HEK293 (cell line): Measurements from ENCODE around the gene WASL.
A peak's percentile ranks its signal among the peaks of the same experiment; 100 is the strongest.

Source experiments
- BCL11A ChIP-seq: fragments of 450-650 bp; formaldehyde crosslinking; IDR thresholded peaks from 2 replicates; pipeline ENCODE4 v1.5.1; 2016; ENCODE audit warnings: low read depth, missing biosample characterization, missing genetic modification characterization
- FEZF1 ChIP-seq: fragments of 450-650 bp; formaldehyde crosslinking; IDR thresholded peaks from 2 replicates; pipeline ENCODE4 v1.5.1; 2016; ENCODE audit warnings: missing biosample characterization, missing genetic modification characterization
- KLF10 ChIP-seq: fragments of 450-650 bp; IDR thresholded peaks from 2 replicates; pipeline ENCODE4 v1.5.1; 2018; ENCODE audit warnings: missing biosample characterization, mild to moderate bottlenecking, missing genetic modification characterization
- KLF8 ChIP-seq: fragments of 450-650 bp; formaldehyde crosslinking; IDR thresholded peaks from 2 replicates; pipeline ENCODE4 v1.5.1; 2016; ENCODE audit warnings: missing biosample characterization, missing genetic modification characterization
- ZBTB20 ChIP-seq: fragments of 450-650 bp; formaldehyde crosslinking; IDR thresholded peaks from 2 replicates; pipeline ENCODE4 v1.5.1; 2016; ENCODE audit warnings: missing biosample characterization, missing genetic modification characterization
- ZBTB48 ChIP-seq: fragments of 450-650 bp; formaldehyde crosslinking; IDR thresholded peaks from 2 replicates; pipeline ENCODE4 v1.5.1; 2016; ENCODE audit warnings: missing biosample characterization, missing genetic modification characterization
- ZEB2 ChIP-seq: fragments of 450-650 bp; formaldehyde crosslinking; IDR thresholded peaks from 2 replicates; pipeline ENCODE4 v1.5.1; 2016; ENCODE audit warnings: missing biosample characterization, missing genetic modification characterization
- ZNF133 ChIP-seq: fragments of 450-650 bp; formaldehyde crosslinking; IDR thresholded peaks from 2 replicates; pipeline ENCODE4 v1.5.1; 2016; ENCODE audit warnings: missing biosample characterization, missing genetic modification characterization
- ZNF24 ChIP-seq: fragments of 450-650 bp; formaldehyde crosslinking; IDR thresholded peaks from 2 replicates; pipeline ENCODE4 v1.5.1; 2016; ENCODE audit warnings: missing biosample characterization, missing genetic modification characterization
- ZNF274 ChIP-seq, 2 experiments: fragments of 200-500 bp in 1 of 2; fragments of 450-650 bp in 1 of 2; sonication (Bioruptor generic) in 1 of 2; formaldehyde crosslinking in 1 of 2; IDR thresholded peaks; 2 replicates each; pipeline versions ENCODE4 v1.5.1 to v1.6.1; 2014 to 2016; ENCODE audit warnings: borderline replicate concordance in 1 of 2, inconsistent platforms in 1 of 2, low read length in 1 of 2, missing biosample characterization in 1 of 2, missing genetic modification characterization in 1 of 2
- ZNF311 ChIP-seq: fragments of 450-650 bp; formaldehyde crosslinking; IDR thresholded peaks from 2 replicates; pipeline ENCODE4 v1.5.1; 2017; ENCODE audit warnings: missing biosample characterization, missing genetic modification characterization, borderline replicate concordance
- ZNF335 ChIP-seq: fragments of 450-650 bp; formaldehyde crosslinking; conservative IDR thresholded peaks from 2 replicates; pipeline ENCODE4 v1.5.1; 2016; ENCODE audit warnings: missing biosample characterization, missing genetic modification characterization
- ZNF549 ChIP-seq: fragments of 450-650 bp; IDR thresholded peaks from 2 replicates; pipeline ENCODE4 v1.5.1; 2018; ENCODE audit warnings: missing biosample characterization, missing genetic modification characterization, mild to moderate bottlenecking, inconsistent platforms, moderate library complexity
- ZNF660 ChIP-seq: fragments of 450-650 bp; IDR thresholded peaks from 2 replicates; pipeline ENCODE4 v1.5.1; 2018; ENCODE audit warnings: missing biosample characterization, mild to moderate bottlenecking, missing genetic modification characterization
- ZNF843 ChIP-seq: fragments of 450-650 bp; formaldehyde crosslinking; IDR thresholded peaks from 2 replicates; pipeline ENCODE4 v1.5.1; 2016; ENCODE audit warnings: missing biosample characterization, missing genetic modification characterization
- ZSCAN16 ChIP-seq: fragments of 450-650 bp; formaldehyde crosslinking; IDR thresholded peaks from 2 replicates; pipeline ENCODE4 v1.5.1; 2016; ENCODE audit warnings: missing biosample characterization, missing genetic modification characterization
- TF ChIP-seq, protein P1 (sequence below): fragments of 450-650 bp; formaldehyde crosslinking; IDR thresholded peaks from 2 replicates; pipeline ENCODE4 v1.5.1; 2017; ENCODE audit warnings: missing biosample characterization, missing genetic modification characterization
- TF ChIP-seq, protein P2 (sequence below): fragments of 450-650 bp; formaldehyde crosslinking; IDR thresholded peaks from 2 replicates; pipeline ENCODE4 v1.5.1; 2016; ENCODE audit warnings: missing biosample characterization, missing genetic modification characterization
- TF ChIP-seq, protein P3 (sequence below): fragments of 450-650 bp; formaldehyde crosslinking; IDR thresholded peaks from 2 replicates; pipeline ENCODE4 v1.5.1; 2017; ENCODE audit warnings: missing biosample characterization, missing genetic modification characterization
- TF ChIP-seq, protein P4 (sequence below): fragments of 450-650 bp; formaldehyde crosslinking; IDR thresholded peaks from 2 replicates; pipeline ENCODE4 v1.5.1; 2016; ENCODE audit warnings: missing biosample characterization, missing genetic modification characterization
- TF ChIP-seq, protein P5 (sequence below): fragments of 450-650 bp; formaldehyde crosslinking; IDR thresholded peaks from 2 replicates; pipeline ENCODE4 v1.5.1; 2016; ENCODE audit warnings: missing biosample characterization, missing genetic modification characterization

The WASL gene

DNA sequence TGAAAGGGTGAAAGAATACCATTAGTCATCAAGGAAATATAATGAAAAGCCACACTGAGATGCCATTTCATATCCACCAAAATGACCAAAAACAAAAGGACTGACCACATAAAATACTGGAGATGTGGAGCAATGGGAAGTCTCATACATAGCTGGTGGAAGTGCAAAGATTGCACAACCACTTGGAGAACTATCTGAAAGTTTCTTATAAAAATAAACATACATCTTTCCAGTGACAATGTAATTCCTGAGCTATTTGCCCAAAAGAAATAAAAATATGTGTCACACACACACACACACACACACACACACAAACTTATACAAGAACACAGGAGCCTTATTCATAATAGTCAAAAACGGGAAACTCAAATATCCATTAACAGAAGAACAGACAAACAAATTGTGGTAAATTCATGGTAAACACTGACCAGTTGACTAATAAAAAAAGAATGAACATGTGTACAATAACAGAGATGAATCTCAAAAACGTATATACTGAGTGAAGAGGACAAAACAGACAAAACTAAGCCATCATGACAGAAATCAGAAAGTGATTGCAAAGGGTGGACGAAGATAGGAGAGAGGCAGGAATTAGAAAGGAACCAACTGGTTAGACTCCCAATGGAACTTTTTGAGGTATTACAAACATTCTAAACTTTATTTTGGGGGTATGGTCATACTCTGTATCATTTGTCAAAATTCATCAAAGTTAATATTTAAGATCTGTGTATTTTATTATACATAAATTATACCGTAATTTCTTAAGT lies 21.5 kb downstream of the WASL start (continued):
- TF ChIP-seq KLF8 (tag by site-specific recombination) (0 out of 2 replicates have a peak, but pooled peaks have one; percentile 18), ZBTB48 (tag by site-specific recombination) (no peak), ZNF843 (tag by site-specific recombination) (0 out of 2 replicates have a peak, but pooled peaks have one; percentile 32), ZNF335 (tag by site-specific recombination) (peak; percentile 32; the same call in 1 of the 2 replicates), BCL11A (tag by site-specific recombination) (0 out of 2 replicates have a peak, but pooled peaks have one; percentile 26), ZNF660 (tag by site-specific recombination) (no peak), ZNF549 (tag by site-specific recombination) (no peak), ZSCAN16 (tag by site-specific recombination) (no peak), ZNF311 (no peak), ZNF274 (IDR thresholded peaks at IDR 0.05; ENCODE audit: low read length) (no peak), ZNF274 (tag by site-specific recombination; IDR thresholded peaks at IDR 0.05; ENCODE audit: borderline replicate concordance) (no peak), KLF10 (no peak), ZBTB20 (tag by site-specific recombination) (0 out of 2 replicates have a peak, but pooled peaks have one; percentile 17), ZNF24 (tag by site-specific recombination) (0 out of 2 replicates have a peak, but pooled peaks have one; percentile 31), FEZF1 (tag by site-specific recombination) (peak; percentile 67), ZNF133 (no peak), ZEB2 (tag by site-specific recombination) (peak; percentile 27; the same call in 1 of the 2 replicates)
- TF ChIP-seq, protein P1, sequence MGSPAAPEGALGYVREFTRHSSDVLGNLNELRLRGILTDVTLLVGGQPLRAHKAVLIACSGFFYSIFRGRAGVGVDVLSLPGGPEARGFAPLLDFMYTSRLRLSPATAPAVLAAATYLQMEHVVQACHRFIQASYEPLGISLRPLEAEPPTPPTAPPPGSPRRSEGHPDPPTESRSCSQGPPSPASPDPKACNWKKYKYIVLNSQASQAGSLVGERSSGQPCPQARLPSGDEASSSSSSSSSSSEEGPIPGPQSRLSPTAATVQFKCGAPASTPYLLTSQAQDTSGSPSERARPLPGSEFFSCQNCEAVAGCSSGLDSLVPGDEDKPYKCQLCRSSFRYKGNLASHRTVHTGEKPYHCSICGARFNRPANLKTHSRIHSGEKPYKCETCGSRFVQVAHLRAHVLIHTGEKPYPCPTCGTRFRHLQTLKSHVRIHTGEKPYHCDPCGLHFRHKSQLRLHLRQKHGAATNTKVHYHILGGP (tag by site-specific recombination) = peak; percentile 79; the same call in 1 of the 2 replicates
- TF ChIP-seq, protein P2, sequence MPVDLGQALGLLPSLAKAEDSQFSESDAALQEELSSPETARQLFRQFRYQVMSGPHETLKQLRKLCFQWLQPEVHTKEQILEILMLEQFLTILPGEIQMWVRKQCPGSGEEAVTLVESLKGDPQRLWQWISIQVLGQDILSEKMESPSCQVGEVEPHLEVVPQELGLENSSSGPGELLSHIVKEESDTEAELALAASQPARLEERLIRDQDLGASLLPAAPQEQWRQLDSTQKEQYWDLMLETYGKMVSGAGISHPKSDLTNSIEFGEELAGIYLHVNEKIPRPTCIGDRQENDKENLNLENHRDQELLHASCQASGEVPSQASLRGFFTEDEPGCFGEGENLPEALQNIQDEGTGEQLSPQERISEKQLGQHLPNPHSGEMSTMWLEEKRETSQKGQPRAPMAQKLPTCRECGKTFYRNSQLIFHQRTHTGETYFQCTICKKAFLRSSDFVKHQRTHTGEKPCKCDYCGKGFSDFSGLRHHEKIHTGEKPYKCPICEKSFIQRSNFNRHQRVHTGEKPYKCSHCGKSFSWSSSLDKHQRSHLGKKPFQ = 0 out of 2 replicates have a peak, but pooled peaks have one; percentile 22
- TF ChIP-seq, protein P3, sequence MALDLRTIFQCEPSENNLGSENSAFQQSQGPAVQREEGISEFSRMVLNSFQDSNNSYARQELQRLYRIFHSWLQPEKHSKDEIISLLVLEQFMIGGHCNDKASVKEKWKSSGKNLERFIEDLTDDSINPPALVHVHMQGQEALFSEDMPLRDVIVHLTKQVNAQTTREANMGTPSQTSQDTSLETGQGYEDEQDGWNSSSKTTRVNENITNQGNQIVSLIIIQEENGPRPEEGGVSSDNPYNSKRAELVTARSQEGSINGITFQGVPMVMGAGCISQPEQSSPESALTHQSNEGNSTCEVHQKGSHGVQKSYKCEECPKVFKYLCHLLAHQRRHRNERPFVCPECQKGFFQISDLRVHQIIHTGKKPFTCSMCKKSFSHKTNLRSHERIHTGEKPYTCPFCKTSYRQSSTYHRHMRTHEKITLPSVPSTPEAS (tag by site-specific recombination) = peak; percentile 63
- TF ChIP-seq, protein P4, sequence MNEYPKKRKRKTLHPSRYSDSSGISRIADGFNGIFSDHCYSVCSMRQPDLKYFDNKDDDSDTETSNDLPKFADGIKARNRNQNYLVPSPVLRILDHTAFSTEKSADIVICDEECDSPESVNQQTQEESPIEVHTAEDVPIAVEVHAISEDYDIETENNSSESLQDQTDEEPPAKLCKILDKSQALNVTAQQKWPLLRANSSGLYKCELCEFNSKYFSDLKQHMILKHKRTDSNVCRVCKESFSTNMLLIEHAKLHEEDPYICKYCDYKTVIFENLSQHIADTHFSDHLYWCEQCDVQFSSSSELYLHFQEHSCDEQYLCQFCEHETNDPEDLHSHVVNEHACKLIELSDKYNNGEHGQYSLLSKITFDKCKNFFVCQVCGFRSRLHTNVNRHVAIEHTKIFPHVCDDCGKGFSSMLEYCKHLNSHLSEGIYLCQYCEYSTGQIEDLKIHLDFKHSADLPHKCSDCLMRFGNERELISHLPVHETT = no peak
- TF ChIP-seq, protein P5, sequence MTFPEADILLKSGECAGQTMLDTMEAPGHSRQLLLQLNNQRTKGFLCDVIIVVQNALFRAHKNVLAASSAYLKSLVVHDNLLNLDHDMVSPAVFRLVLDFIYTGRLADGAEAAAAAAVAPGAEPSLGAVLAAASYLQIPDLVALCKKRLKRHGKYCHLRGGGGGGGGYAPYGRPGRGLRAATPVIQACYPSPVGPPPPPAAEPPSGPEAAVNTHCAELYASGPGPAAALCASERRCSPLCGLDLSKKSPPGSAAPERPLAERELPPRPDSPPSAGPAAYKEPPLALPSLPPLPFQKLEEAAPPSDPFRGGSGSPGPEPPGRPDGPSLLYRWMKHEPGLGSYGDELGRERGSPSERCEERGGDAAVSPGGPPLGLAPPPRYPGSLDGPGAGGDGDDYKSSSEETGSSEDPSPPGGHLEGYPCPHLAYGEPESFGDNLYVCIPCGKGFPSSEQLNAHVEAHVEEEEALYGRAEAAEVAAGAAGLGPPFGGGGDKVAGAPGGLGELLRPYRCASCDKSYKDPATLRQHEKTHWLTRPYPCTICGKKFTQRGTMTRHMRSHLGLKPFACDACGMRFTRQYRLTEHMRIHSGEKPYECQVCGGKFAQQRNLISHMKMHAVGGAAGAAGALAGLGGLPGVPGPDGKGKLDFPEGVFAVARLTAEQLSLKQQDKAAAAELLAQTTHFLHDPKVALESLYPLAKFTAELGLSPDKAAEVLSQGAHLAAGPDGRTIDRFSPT (tag by site-specific recombination) = peak; percentile 37; the same call in 1 of the 2 replicates
